NCI-H128 (cell line): ENCODE results near the gene TRPC3.
"Not testable (repeated sequence)": the region's sequence is repeated elsewhere in the genome, so short reads cannot be mapped to it uniquely, and the experiment has no call there.

Experiments
- DNase-seq: peaks from one replicate; lab custom pipeline; 2025; ENCODE audit not compliant: unreplicated experiment; lab: John Stamatoyannopoulos, UW

The TRPC3 gene

GRCh38 chr4:121950212-121950679, 1.6 kb downstream of the TRPC3 start:
- peak; percentile 17 for DNase-seq

GRCh38 chr4:121946644-121947043, 5.2 kb downstream of the TRPC3 start:
- DNase-seq, result no peak

GRCh38 chr4:121943941-121944340, 7.9 kb downstream of the TRPC3 start:
- no peak for DNase-seq

GRCh38 chr4:121939690-121940089, 12.2 kb downstream of the TRPC3 start:
- DNase-seq, result no peak

GRCh38 chr4:121938282-121939092, 13.4 kb downstream of the TRPC3 start:
- DNase-seq, result no peak

GRCh38 chr4:121936101-121936500, 15.8 kb downstream of the TRPC3 start:
- DNase-seq, result no peak

GRCh38 chr4:121934635-121935034, 17.2 kb downstream of the TRPC3 start:
- no peak for DNase-seq

- no peak for DNase-seq
Measured at GRCh38 chr4:121932212-121932974, 19.5 kb downstream of the TRPC3 start.

GRCh38 chr4:121930304-121930703, 21.6 kb downstream of the TRPC3 start:
- DNase-seq, result no peak

- DNase-seq, result no peak
Measured at GRCh38 chr4:121927948-121928347, 23.9 kb downstream of the TRPC3 start.

GRCh38 chr4:121926490-121926889, 25.4 kb downstream of the TRPC3 start:
- DNase-seq, result not testable (repeated sequence)

- no peak for DNase-seq
Measured at GRCh38 chr4:121923306-121923705, 28.6 kb downstream of the TRPC3 start.

- DNase-seq, result no peak
Measured at GRCh38 chr4:121913667-121914066, 38.2 kb downstream of the TRPC3 start.

- no peak for DNase-seq
Measured at GRCh38 chr4:121908346-121908745, 43.5 kb downstream of the TRPC3 start.

- DNase-seq, result peak; percentile 27
Measured at GRCh38 chr4:121900132-121900983, 51.5 kb downstream of the TRPC3 start.

- no peak for DNase-seq
Measured at GRCh38 chr4:121898150-121898549, 53.7 kb downstream of the TRPC3 start.

- DNase-seq, result no peak
Measured at GRCh38 chr4:121888134-121888533, 63.7 kb downstream of the TRPC3 start.

- no peak for DNase-seq
Measured at GRCh38 chr4:121885115-121885514, 66.7 kb downstream of the TRPC3 start.

GRCh38 chr4:121881158-121881557, 70.7 kb downstream of the TRPC3 start:
- DNase-seq, result no peak

GRCh38 chr4:121879135-121879534, 72.7 kb downstream of the TRPC3 start:
- DNase-seq, result no peak
